Endothelial cell (in vitro differentiated cells): ENCODE measurements around the gene TBC1D22A. TPM values are rescaled to one million over a fixed set of nuclear protein-coding genes. Genes with fewer than 3 reads are reported as not detected.
"Not testable (repeated sequence)": the region's sequence is repeated elsewhere in the genome, so short reads cannot be mapped to it uniquely, and the experiment has no call there.

Experiments
- DNase-seq: peaks from one replicate; pipeline ENCODE4 v3.0.0; 2021; ENCODE audit warnings: low spot score
- H3K27ac Mint-ChIP-seq: one replicate; pipeline ENCODE4 v1.8.0; 2021; ENCODE audit warnings: mixed read lengths, inconsistent platforms; ENCODE audit not compliant: unreplicated experiment
- H3K27me3 Mint-ChIP-seq: one replicate; pipeline ENCODE4 v1.8.0; 2021; ENCODE audit warnings: mild to moderate bottlenecking, moderate library complexity, mixed read lengths, inconsistent platforms; ENCODE audit not compliant: unreplicated experiment
- H3K36me3 Mint-ChIP-seq: one replicate; pipeline ENCODE4 v1.8.0; 2021; ENCODE audit warnings: mild to moderate bottlenecking, low read depth, mixed read lengths, inconsistent platforms; ENCODE audit not compliant: unreplicated experiment
- H3K4me1 Mint-ChIP-seq: one replicate; pipeline ENCODE4 v1.8.0; 2021; ENCODE audit warnings: mild to moderate bottlenecking, mixed read lengths, inconsistent platforms; ENCODE audit not compliant: unreplicated experiment
- H3K4me3 Mint-ChIP-seq: one replicate; pipeline ENCODE4 v1.8.0; 2021; ENCODE audit warnings: mild to moderate bottlenecking, mixed read lengths, inconsistent platforms; ENCODE audit not compliant: unreplicated experiment
- H3K9me3 Mint-ChIP-seq: one replicate; pipeline ENCODE4 v1.8.0; 2021; ENCODE audit warnings: mixed read lengths, inconsistent platforms; ENCODE audit not compliant: unreplicated experiment
- CTCF ChIP-seq: fragments of 200-600 bp; sonication (generic); IDR thresholded peaks from one replicate; pipeline ENCODE4 v1.5.0; 2021; ENCODE audit warnings: antibody characterized with exemption; ENCODE audit not compliant: unreplicated experiment
- total RNA-seq: library from RNA; stranded (reverse); fragmentation: NEBNext Ultra II Directional; extraction: Animal tissue kit (Norgen Biotek cat#: 25700); gene quantifications from one replicate; pipeline ENCODE4 v1.2.1, GENCODE V29; 2021; ENCODE audit not compliant: unreplicated experiment

The TBC1D22A gene
- total RNA-seq, 1 donor from 2014 or later, result 25.3 TPM

GRCh38 chr22:46976598-46976997 lies 214.1 kb downstream of the TBC1D22A start:
- Mint-ChIP-seq H3K27me3 (peaks cover 10% of the 10 kb centered on the region), H3K4me1 (peaks cover 9% of the 10 kb centered on the region), H3K4me3 (no peak overlapping the region), H3K27ac (no peak overlapping the region), H3K9me3 (no peaks in the 10 kb centered on the region), H3K36me3 (peaks cover 28% of the 10 kb centered on the region)
- no peak for DNase-seq
- TF ChIP-seq CTCF, result no peak

GRCh38 chr22:46977656-46978343 lies 215.3 kb downstream of the TBC1D22A start:
- Mint-ChIP-seq H3K36me3 (peaks cover 32% of the 10 kb centered on the region), H3K27ac (no peak overlapping the region)

GRCh38 chr22:46978668-46979067 lies 216.2 kb downstream of the TBC1D22A start:
- DNase-seq, H3K4me3 Mint-ChIP-seq, H3K27ac Mint-ChIP-seq, H3K4me1 Mint-ChIP-seq, H3K27me3 Mint-ChIP-seq, H3K9me3 Mint-ChIP-seq: not testable (repeated sequence)
- H3K36me3 Mint-ChIP-seq, result peaks cover 32% of the 10 kb centered on the region

More at GRCh38 chr22:46977656-46978343, 215.3 kb downstream of the TBC1D22A start:
- TF ChIP-seq CTCF, result no peak
- Mint-ChIP-seq H3K4me1 (peaks cover 4% of the 10 kb centered on the region), H3K9me3 (no peaks in the 10 kb centered on the region), H3K27me3 (peaks cover 10% of the 10 kb centered on the region), H3K4me3 (no peak overlapping the region)
- no peak for DNase-seq

DNA sequence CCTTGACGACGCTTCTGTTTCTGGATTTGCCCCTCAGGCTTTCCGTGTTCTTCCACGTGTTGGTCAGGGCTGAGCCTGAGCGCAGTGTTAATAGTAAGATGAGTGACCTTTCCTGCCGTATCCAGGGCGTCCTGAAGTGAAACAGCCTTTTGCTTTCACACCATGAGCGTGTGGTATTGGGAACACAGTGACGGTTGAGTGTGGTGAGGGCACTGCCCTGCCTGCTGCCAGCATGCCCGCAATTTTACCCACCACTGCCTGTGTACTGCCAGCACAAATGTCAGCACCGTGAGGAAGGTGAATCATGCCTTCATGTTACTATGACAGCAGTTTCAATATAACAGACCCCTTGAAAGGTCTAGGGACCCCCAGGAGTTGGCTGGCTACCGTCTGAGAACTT lies 217.1 kb downstream of the TBC1D22A start:
- H3K9me3 Mint-ChIP-seq, result no peaks in the 10 kb centered on the region
- no peak for TF ChIP-seq CTCF
- peaks cover 10% of the 10 kb centered on the region for H3K27me3 Mint-ChIP-seq
- peaks cover 28% of the 10 kb centered on the region for H3K36me3 Mint-ChIP-seq
- no peak overlapping the region for H3K27ac Mint-ChIP-seq
- H3K4me3 Mint-ChIP-seq, result no peak overlapping the region
- peaks cover 4% of the 10 kb centered on the region for H3K4me1 Mint-ChIP-seq
- DNase-seq, result no peak

- no peak for DNase-seq
- Mint-ChIP-seq H3K27me3 (peaks cover 10% of the 10 kb centered on the region), H3K36me3 (peaks cover 22% of the 10 kb centered on the region), H3K27ac (no peak overlapping the region), H3K9me3 (no peaks in the 10 kb centered on the region), H3K4me1 (peaks cover 4% of the 10 kb centered on the region), H3K4me3 (no peak overlapping the region)
- no peak for TF ChIP-seq CTCF
These were observed 217.9 kb downstream of the TBC1D22A start for GRCh38 chr22:46980392-46980791.
